GM19193 (cell line): Measurements from ENCODE around the gene FMN2.

Source experiments
- POLR2A ChIP-seq: IDR thresholded peaks from 4 replicates; pipeline ENCODE4 v1.6.1; 2011; ENCODE audit not compliant: insufficient read depth, insufficient read length; ENCODE audit errors: extremely low read depth

Gene FMN2

DNA sequence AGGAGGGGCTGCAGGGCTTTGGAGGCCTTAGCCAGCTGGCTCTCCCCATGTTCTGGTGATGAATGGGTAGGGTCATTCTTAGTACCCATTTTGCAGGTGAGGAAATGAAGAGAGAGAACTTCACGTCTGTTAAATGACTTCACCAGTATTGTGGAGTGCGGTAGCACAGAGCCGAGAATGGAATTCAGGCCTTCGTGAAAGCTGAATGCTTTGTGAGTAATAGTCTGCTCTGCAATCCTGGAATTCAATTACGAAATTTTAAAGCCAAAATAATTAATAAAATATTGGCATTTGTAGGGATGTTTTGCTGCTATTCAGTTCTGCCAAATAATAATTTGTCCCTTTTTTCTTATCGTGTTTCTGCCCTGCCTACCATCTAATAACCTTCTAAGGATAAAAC is 322.6 kb downstream of the FMN2 start:
- TF ChIP-seq POLR2A: no peak

DNA sequence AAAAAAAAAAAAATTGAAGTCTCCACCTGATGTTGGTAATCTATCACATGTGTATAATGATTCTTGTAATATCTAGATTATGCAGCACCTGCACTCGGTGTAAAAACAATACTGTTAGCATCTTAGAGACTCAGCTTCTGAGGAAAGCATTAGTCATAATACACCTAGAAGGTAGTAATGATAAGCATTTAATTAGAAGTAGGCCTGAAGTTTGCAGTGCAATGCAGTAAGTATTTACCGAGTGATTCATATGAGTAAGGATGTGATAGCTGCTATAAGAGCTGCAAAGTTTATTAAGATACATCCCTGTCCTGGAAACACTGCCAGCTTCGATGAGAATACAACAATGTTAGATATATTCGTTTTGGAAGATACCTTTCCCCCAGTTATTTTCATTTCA is 323.8 kb downstream of the FMN2 start:
- TF ChIP-seq POLR2A: no peak

- TF ChIP-seq POLR2A: no peak
Observed at GRCh38 chr1:240417317-240417716, 325.6 kb downstream of the FMN2 start.

DNA sequence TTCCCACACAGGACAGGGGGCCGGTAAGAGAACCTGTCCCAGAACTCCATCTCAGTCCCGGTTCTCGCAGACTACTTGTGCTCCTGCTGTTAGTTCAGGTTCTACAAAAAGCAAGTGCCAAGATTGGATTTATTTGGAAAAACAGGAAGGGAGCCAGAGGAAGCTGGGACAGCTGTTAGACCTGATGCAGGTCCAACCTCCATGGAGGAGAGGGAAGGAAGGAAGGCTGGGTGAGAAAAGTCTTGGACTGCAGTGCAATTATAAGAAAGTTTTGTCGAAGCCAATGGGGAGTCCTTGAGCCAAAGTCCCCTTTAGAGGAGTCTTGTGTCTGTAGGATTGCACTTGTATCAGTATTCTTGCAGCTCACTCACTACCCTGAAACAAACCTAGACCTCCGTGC is 329.1 kb downstream of the FMN2 start:
- TF ChIP-seq POLR2A: no peak

DNA sequence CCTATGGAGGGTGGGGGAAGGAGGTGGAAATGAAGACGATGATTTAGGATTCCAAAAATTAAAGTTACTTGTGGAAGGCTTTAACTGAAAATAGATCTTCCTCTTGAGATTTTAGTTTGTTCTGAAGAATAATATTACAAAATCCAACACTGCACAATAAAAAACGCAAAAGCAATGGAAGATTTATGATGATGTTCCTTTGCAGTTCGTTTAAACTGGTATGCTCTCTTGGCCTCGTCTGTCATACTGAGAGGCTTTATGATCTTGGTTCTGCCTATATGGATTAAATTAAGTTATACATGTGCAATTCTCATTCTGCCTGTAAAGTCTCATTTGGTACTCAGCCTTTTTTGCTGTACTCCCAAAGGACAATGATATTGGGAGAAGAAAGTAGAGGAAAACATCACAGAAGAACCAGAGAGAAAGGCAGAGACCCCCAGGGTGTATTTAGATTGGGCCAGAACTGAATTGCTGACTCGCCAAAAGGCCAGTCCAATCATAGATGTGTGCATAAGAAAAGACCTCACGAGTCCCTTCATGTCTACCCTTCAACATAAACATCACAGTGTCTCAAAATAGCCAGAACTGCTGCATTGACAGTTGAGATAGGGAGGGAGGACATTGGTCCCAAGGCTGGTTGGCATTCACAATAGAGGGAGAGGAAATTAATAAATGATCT is 331.7 kb downstream of the FMN2 start:
- no peak for TF ChIP-seq POLR2A

DNA sequence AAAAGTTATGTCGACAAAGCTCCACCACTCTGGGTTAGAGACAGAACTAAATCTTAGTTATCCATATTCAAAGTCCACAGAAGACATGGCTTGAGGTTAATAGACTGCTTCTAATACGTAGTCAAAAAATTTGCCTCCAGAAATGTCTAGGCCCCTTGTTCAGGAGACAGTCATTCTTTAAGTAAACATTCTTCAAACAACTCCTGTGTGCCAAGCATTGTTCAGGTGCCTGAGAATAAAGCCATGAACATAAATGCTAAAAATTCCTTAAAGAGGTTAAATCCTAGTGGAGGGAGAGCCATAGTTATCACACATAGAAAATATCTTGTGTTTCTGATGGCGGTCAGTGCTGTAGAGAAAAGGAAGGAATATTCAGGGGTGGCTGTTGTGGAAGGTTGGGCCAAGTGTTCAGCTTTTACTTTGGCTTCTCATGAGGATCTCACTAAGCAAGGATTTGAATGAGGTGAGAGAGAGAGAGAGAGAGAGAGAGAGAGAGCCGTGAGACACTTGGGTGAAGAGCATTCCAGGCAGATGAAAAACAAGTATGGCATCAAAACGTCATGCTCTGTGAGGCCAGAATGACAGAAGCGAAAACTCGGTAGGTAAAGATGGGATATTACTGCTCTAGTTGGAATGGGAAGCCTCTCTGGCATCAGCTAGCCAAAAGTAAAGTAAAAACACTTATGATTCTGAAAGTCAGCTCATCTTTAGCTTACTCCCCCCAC is 333.2 kb downstream of the FMN2 start:
- no peak for TF ChIP-seq POLR2A

DNA sequence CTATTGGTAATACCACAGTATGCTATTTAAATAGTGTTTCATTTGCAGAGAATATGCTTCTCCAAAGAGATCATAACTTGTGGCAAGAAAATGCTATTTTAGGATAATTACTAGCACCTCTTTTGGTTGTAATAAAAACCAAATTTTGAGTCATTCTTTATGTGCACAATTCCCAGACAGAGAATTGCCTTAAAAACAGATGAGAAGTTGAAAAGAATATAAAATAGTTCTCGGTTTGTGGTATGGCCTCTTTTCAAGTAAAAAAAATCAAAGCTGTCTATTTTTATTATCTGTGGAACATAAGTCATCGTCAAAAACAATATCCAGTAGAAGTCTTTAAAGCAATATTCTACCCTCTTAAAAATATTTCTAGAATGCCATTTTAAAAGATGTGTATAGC is 334.4 kb downstream of the FMN2 start:
- TF ChIP-seq POLR2A: no peak

DNA sequence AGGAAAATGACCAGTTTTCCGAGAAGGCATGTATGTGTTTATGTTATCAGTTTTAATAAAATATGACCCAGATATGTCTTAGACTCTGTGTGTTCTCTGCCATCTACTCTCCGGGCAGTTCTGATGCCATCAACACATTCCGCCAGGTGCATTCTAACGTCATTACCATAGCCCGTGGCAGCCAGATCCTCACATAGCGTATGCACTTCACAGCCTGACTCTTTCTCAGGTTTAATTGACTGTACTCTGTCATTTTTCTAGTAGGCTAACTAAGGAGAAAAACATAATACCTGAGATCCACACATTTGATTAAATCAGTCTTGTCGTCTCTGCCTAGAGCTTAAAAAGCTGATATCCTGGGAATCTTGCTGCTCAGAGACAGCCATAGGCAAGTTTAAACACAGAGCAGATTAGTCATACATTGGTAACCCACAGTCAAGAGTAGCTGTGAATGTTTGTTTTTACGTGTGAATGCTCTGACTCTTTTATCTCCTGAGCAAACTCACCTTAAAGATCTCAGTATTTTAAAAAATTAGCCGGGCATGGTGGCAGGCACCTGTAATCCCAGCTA is 344.4 kb downstream of the FMN2 start:
- no peak for TF ChIP-seq POLR2A

GRCh38 chr1:240441669-240442068 is 350.0 kb downstream of the FMN2 start:
- TF ChIP-seq POLR2A: no peak

- TF ChIP-seq POLR2A: no peak
Observed at GRCh38 chr1:240445369-240445768, 353.7 kb downstream of the FMN2 start.

DNA sequence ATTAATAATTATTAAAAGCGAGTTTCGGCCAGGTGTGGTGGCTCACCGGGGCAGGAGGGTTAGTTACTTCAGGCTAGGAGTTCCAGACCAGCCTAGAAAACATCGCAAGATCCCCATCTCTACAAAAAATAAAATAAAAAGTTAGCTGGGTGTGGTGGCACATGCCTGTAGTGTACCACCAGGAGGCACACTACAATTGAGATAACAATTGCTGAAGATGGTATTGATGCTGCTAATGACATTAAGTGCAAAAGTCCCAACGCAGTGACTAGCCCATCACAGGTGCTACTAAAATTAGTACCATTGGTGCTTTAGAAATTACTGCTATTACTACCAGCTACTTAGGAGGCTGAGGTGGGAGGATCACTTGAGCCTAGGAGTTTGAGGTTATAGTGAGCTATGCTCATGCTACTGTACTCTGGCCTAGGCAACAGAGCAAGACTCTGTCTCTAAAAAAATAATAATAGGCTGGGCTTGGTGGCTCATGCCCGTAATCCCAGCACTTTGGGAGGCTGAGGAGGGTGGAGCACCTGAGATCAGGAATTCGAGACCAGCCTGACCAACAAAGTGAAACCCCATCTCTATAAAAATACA is 363.6 kb downstream of the FMN2 start:
- no peak for TF ChIP-seq POLR2A

GRCh38 chr1:240457203-240457602 is 365.5 kb downstream of the FMN2 start:
- no peak for TF ChIP-seq POLR2A

- TF ChIP-seq POLR2A: no peak
Observed at GRCh38 chr1:240462277-240462676, 370.6 kb downstream of the FMN2 start.

GRCh38 chr1:240462766-240463395 is 371.2 kb downstream of the FMN2 start:
- no peak for TF ChIP-seq POLR2A

DNA sequence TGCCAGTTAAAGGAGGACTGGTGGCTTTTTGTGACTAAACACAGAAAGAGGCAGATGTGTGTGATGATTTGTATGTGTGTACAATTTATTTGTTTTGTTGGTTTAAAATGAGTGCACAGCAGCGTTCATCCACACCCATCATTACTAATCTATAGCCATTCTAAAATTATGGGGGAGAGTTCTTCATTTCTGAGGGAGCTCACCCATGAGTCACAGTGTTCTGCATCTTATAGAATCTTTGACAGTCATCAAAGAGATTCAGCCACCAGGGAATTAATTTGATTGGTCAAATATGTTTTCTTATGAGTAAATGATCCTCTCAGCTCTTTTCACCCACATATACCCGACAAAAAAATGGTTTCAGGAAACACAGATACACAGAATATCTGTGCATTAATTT is 372.4 kb downstream of the FMN2 start:
- TF ChIP-seq POLR2A: no peak
